Type B pancreatic cell (in vitro differentiated cells): ENCODE results near the gene CCT6B. TPM values are rescaled to one million over a fixed set of nuclear protein-coding genes. Genes with fewer than 3 reads are reported as not detected.
A peak's percentile ranks its signal among the peaks of the same experiment; 100 is the strongest.

Experiments
- DNase-seq: peaks from one replicate; pipeline ENCODE4 v3.0.0; 2021; ENCODE audit warnings: mixed read lengths; ENCODE audit not compliant: unreplicated experiment; ENCODE audit errors: extremely low spot score
- H3K27ac Mint-ChIP-seq: 2 replicates; pipeline ENCODE4 v1.8.0; 2021; ENCODE audit warnings: mild to moderate bottlenecking, mixed read lengths
- H3K27me3 Mint-ChIP-seq: 2 replicates; pipeline ENCODE4 v1.8.0; 2021; ENCODE audit warnings: mixed read lengths
- H3K36me3 Mint-ChIP-seq: 2 replicates; pipeline ENCODE4 v1.8.0; 2021; ENCODE audit warnings: mixed read lengths
- H3K4me1 Mint-ChIP-seq: one replicate; pipeline ENCODE4 v1.8.0; 2021; ENCODE audit warnings: mixed read lengths; ENCODE audit not compliant: unreplicated experiment
- H3K4me3 Mint-ChIP-seq: 2 replicates; pipeline ENCODE4 v1.8.0; 2021; ENCODE audit warnings: mild to moderate bottlenecking, mixed read lengths
- H3K9me3 Mint-ChIP-seq: 2 replicates; pipeline ENCODE4 v1.8.0; 2021; ENCODE audit warnings: mixed read lengths
- total RNA-seq: library from RNA; stranded (reverse); gene quantifications from 2 replicates; pipeline ENCODE4 v1.2.1, GENCODE V29; 2021; ENCODE audit warnings: low replicate concordance
- TF ChIP-seq, protein P1 (sequence below): fragments of 200-600 bp; sonication (generic); conservative IDR thresholded peaks from 2 replicates; pipeline ENCODE4 v1.5.0; 2021; ENCODE audit warnings: antibody characterized with exemption, mild to moderate bottlenecking

Gene CCT6B
- total RNA-seq, 1 donor from 2014 or later: 1.5 TPM

DNA sequence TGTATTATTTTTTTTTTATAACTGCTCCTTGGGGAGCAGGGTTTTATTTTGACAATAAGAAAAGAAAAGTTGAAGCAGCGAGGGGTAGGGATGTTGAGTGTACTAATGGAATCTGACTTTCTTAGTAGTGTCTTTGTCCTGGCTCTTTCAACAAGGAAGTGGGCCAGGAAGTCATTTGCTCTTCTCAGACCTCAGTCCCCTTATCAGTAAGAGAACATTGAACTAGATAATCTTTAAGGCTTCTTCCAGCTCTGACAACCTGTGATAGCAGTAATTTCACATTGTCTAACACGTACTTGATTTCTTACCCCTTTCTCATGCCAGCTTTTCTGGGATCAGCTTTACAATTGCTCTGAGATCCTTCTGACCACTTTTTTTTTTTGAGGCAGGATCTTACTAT lies 27.4 kb upstream of the CCT6B start:
- Mint-ChIP-seq H3K27me3 (no peaks in the 10 kb centered on the region), H3K9me3 (no peaks in the 10 kb centered on the region), H3K36me3 (peaks cover 30% of the 10 kb centered on the region), H3K4me1 (peaks cover 9% of the 10 kb centered on the region), H3K4me3 (no peak overlapping the region), H3K27ac (no peak overlapping the region)
- no peak for DNase-seq
- TF ChIP-seq, protein P1, sequence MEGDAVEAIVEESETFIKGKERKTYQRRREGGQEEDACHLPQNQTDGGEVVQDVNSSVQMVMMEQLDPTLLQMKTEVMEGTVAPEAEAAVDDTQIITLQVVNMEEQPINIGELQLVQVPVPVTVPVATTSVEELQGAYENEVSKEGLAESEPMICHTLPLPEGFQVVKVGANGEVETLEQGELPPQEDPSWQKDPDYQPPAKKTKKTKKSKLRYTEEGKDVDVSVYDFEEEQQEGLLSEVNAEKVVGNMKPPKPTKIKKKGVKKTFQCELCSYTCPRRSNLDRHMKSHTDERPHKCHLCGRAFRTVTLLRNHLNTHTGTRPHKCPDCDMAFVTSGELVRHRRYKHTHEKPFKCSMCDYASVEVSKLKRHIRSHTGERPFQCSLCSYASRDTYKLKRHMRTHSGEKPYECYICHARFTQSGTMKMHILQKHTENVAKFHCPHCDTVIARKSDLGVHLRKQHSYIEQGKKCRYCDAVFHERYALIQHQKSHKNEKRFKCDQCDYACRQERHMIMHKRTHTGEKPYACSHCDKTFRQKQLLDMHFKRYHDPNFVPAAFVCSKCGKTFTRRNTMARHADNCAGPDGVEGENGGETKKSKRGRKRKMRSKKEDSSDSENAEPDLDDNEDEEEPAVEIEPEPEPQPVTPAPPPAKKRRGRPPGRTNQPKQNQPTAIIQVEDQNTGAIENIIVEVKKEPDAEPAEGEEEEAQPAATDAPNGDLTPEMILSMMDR: no peak

GRCh38 chr17:34987232-34987631 lies 26.0 kb upstream of the CCT6B start:
- no peaks in the 10 kb centered on the region for H3K27me3 Mint-ChIP-seq
- peaks cover 37% of the 10 kb centered on the region for H3K36me3 Mint-ChIP-seq
- no peak overlapping the region for H3K4me3 Mint-ChIP-seq
- H3K9me3 Mint-ChIP-seq: no peaks in the 10 kb centered on the region
- DNase-seq: no peak
- TF ChIP-seq, protein P1: no peak
- peaks cover 21% of the 10 kb centered on the region for H3K4me1 Mint-ChIP-seq
- no peak overlapping the region for H3K27ac Mint-ChIP-seq

- Mint-ChIP-seq H3K27me3 (no peaks in the 10 kb centered on the region), H3K9me3 (no peaks in the 10 kb centered on the region), H3K27ac (peak overlapping the region; percentile 97), H3K4me3 (peak overlapping the region; percentile 93), H3K4me1 (peaks cover 36% of the 10 kb centered on the region), H3K36me3 (peaks cover 24% of the 10 kb centered on the region)
- TF ChIP-seq, protein P1: no peak
- DNase-seq: no peak
Observed at GRCh38 chr17:34981538-34982241, 20.4 kb upstream of the CCT6B start.

GRCh38 chr17:34980681-34981537 lies 19.6 kb upstream of the CCT6B start:
- H3K4me1 Mint-ChIP-seq: peaks cover 36% of the 10 kb centered on the region
- TF ChIP-seq, protein P1: peak; percentile 67
- H3K9me3 Mint-ChIP-seq: no peaks in the 10 kb centered on the region
- peak; percentile 80 for DNase-seq
- peak overlapping the region; percentile 93 for H3K4me3 Mint-ChIP-seq
- no peaks in the 10 kb centered on the region for H3K27me3 Mint-ChIP-seq
- H3K36me3 Mint-ChIP-seq: peaks cover 17% of the 10 kb centered on the region
- H3K27ac Mint-ChIP-seq: peak overlapping the region; percentile 97

- Mint-ChIP-seq H3K36me3 (peaks cover 17% of the 10 kb centered on the region), H3K27me3 (no peaks in the 10 kb centered on the region), H3K27ac (peak within 1 kb of the TSS; percentile 97), H3K4me1 (peaks cover 36% of the 10 kb centered on the region), H3K4me3 (peak within 1 kb of the TSS; percentile 93), H3K9me3 (no peaks in the 10 kb centered on the region)
- TF ChIP-seq, protein P1: no peak
- DNase-seq: peak; percentile 96
Observed at GRCh38 chr17:34980353-34980680, 19.1 kb upstream of the CCT6B start, which contains the start of gene LIG3. LIG3 (plus strand) TSS chr17:34980512; CDS start chr17:34983006, 2,494 bp downstream.
